ENCODE data around the gene FEZ2.

FEZ2 gene

DNA sequence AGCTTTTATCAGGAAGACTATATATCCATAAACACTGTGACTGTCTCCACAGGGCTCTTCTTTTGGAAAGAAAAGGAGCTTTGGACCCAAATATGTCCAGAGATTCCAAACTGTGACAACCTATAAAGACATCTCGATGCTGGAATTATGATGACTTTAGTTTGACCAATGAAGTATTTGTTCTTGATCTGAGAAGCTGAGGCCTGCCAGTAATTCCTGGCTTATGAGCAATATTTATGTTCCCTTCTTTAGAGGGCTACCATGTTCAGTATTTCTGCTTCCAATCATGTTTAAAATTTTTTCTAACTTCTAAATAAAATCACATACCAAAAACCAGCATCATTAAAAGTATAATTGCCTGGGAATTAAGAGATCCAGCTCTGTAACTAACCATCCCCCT, 41.1 kb downstream of the FEZ2 start:
- H3K4me3 ChIP-seq (ENCODE audit: low read depth, low read length) = no peak overlapping the region
- ChIA-PET CTCF (interaction anchor here (0.6 to 3.8 kb wide), 8 partner anchors 11 to 229 kb away, joined by 3 to 18 read pairs (median 5); no protein-coding TSS in a partner anchor), POLR2A (interaction anchor here (0.6 to 0.9 kb wide), 3 partner anchors 107 to 201 kb away, joined by 3 to 4 read pairs (median 4); partner anchors contain the start of gene CRIM1)
- DNase-seq (ENCODE audit: low read depth, low spot score) = peak; percentile 71
- TF ChIP-seq, protein P1, sequence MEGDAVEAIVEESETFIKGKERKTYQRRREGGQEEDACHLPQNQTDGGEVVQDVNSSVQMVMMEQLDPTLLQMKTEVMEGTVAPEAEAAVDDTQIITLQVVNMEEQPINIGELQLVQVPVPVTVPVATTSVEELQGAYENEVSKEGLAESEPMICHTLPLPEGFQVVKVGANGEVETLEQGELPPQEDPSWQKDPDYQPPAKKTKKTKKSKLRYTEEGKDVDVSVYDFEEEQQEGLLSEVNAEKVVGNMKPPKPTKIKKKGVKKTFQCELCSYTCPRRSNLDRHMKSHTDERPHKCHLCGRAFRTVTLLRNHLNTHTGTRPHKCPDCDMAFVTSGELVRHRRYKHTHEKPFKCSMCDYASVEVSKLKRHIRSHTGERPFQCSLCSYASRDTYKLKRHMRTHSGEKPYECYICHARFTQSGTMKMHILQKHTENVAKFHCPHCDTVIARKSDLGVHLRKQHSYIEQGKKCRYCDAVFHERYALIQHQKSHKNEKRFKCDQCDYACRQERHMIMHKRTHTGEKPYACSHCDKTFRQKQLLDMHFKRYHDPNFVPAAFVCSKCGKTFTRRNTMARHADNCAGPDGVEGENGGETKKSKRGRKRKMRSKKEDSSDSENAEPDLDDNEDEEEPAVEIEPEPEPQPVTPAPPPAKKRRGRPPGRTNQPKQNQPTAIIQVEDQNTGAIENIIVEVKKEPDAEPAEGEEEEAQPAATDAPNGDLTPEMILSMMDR (IDR thresholded peaks at IDR 0.05; ENCODE audit: insufficient read depth, low read length, missing control alignments) = no peak

DNA sequence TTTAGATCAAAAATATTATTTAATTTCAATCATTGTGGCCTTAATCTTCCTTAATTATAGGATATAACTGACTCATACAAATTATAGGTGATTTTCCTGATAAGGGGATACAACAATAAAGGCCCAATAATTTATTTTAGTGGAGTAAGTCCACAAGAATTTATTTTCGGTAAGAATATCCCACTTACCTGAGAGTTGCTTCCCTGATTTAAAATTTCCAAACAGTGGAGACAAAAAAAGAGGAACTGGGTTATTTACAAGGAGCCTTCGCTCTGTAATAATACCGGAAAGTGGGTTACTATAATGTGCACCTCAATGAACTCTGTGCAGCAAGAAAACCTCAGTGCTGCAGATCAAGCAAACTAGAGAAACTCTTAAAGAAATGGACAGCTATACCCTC, 42.2 kb downstream of the FEZ2 start:
- TF ChIP-seq, protein P1 (IDR thresholded peaks at IDR 0.05; ENCODE audit: insufficient read depth, low read length, missing control alignments) = no peak
- ChIA-PET POLR2A (interaction anchor here (0.7 kb wide), 1 partner anchor 10 kb away, joined by 4 read pairs; no protein-coding TSS in a partner anchor), CTCF (interaction anchor here (0.9 to 3.8 kb wide), 5 partner anchors 10 to 203 kb away, joined by 3 to 18 read pairs (median 10); no protein-coding TSS in a partner anchor)
- no peak for DNase-seq (ENCODE audit: low read depth, low spot score)
- H3K4me3 ChIP-seq (ENCODE audit: low read depth, low read length) = no peak overlapping the region

DNA sequence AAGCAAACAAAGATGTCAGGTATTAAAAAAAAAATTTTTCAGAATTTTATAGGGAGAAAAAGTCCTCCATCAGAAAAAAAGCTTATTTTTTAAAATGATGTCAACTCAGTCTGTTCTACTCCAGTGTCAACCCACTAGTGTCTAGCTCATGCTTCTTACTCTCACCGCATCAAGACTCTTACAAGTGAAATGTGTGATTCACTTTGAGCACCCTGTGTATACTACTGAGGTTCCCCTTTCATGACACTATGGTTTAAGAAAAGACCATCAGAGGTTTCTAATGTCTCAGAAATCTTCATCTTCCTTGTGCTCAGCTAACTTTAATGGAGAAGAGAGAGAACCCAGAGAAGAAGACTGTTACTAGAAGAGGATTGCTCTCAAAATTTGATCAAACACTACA, 43.4 kb downstream of the FEZ2 start:
- no peak overlapping the region for H3K4me3 ChIP-seq (ENCODE audit: low read depth, low read length)
- no peak for DNase-seq (ENCODE audit: low read depth, low spot score)
- TF ChIP-seq, protein P1 (IDR thresholded peaks at IDR 0.05; ENCODE audit: insufficient read depth, low read length, missing control alignments) = no peak
- ChIA-PET CTCF (interaction anchor here (0.7 to 3.8 kb wide), 5 partner anchors 11 to 202 kb away, joined by 3 to 18 read pairs (median 9); no protein-coding TSS in a partner anchor), POLR2A (interaction anchor here (0.7 kb wide), 1 partner anchor 109 kb away, joined by 3 read pairs; no protein-coding TSS in a partner anchor)

DNA sequence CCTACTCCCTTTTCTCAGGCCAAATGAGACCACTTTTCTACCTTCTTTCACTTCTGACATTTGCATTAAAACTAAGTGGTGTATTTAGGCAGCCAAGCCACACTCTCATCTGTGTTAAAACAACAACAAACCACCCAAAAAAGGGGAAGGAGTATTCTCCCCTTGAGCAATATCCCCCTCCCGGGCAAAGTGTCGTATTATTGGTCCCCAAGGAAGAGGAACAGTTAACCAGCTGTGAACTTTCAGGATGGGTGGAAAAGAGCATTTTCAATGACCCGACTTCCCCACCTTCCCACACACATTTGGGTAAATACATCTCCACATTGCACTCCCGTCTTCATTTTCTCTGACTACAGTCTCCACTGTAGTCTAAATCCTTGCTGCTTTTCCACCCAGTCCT, 44.3 kb downstream of the FEZ2 start:
- DNase-seq (ENCODE audit: low read depth, low spot score) = no peak
- H3K4me3 ChIP-seq (ENCODE audit: low read depth, low read length) = no peak overlapping the region
- CTCF ChIA-PET = interaction anchor here (1.2 to 2.5 kb wide), 4 partner anchors 10 to 203 kb away, joined by 3 to 17 read pairs (median 6); no protein-coding TSS in a partner anchor
- POLR2A ChIA-PET = no interaction called here
- TF ChIP-seq, protein P1 (IDR thresholded peaks at IDR 0.05; ENCODE audit: insufficient read depth, low read length, missing control alignments) = no peak

DNA sequence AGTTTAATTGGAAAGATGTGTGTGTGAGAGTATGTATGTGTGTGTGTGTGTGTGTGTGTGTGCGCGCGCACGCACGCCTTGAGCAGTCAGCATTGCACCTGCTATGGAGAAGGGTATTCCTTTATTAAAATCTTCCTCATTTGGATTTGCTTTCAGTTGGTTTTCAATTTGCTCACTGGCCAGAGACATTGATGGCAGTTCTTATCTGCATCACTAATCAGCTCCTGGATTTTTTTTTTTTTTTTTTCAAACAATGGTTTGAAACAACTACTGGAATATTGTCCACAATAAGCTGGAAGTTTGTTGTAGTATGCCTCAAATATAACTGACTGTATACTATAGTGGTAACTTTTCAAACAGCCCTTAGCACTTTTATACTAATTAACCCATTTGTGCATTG, 48.0 kb downstream of the FEZ2 start:
- POLR2A ChIA-PET = interaction anchor here (1.2 kb wide), 1 partner anchor 195 kb away, joined by 4 read pairs; the partner anchor contains the start of gene CRIM1
- TF ChIP-seq, protein P1 (IDR thresholded peaks at IDR 0.05; ENCODE audit: insufficient read depth, low read length, missing control alignments) = no peak
- CTCF ChIA-PET = interaction anchor here (1.0 to 2.9 kb wide), 4 partner anchors 13 to 232 kb away, joined by 3 to 14 read pairs (median 6); no protein-coding TSS in a partner anchor

DNA sequence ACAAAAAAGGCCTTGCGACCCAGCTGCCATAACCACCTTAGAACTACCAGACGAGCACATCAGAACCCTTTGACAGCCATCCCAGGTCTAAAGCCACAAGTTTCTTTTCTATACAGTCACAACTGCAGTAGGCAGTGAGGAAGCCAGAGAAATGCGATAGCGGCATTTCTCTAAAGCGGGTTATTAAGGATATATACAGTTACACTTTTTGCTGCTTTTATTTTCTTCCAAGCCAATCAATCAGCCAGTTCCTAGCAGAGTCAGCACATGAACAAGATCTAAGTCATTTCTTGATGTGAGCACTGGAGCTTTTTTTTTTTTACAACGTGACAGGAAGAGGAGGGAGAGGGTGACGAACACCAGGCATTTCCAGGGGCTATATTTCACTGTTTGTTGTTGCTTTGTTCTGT, 48.8 kb downstream of the FEZ2 start:
- POLR2A ChIA-PET = interaction anchor here (0.7 to 1.2 kb wide), 2 partner anchors 13 to 194 kb away, joined by 3 to 4 read pairs; partner anchors contain the start of gene CRIM1
- DNase-seq (ENCODE audit: low read depth, low spot score) = no peak
- CTCF ChIA-PET = interaction anchor here (0.9 to 2.9 kb wide), 5 partner anchors 13 to 196 kb away, joined by 3 to 14 read pairs (median 5); no protein-coding TSS in a partner anchor
- TF ChIP-seq, protein P1 (IDR thresholded peaks at IDR 0.05; ENCODE audit: insufficient read depth, low read length, missing control alignments) = no peak
- no peak overlapping the region for H3K4me3 ChIP-seq (ENCODE audit: low read depth, low read length)

More for the DNA sequence above, 48.0 kb downstream of the FEZ2 start:
- no peak for DNase-seq (ENCODE audit: low read depth, low spot score)
- no peak overlapping the region for H3K4me3 ChIP-seq (ENCODE audit: low read depth, low read length)

All from AG04449 (cell line).